ENCODE results near the gene UBC.

Gene UBC

GRCh38 chr12:124914392-124915238 lies at the start of gene UBC:
Gene UBC (minus strand): TSS chr12:124914650. CDS start chr12:124913771, 879 bp downstream.
- DNase-seq (ENCODE audit: low read depth) = peak; percentile 79

GRCh38 chr12:124963211-124963610 lies 48.8 kb upstream of the UBC start:
- DNase-seq (ENCODE audit: low read depth) = no peak

GRCh38 chr12:124961055-124961454 lies 46.6 kb upstream of the UBC start:
- DNase-seq (ENCODE audit: low read depth) = no peak

GRCh38 chr12:124956571-124956970 lies 42.1 kb upstream of the UBC start:
- DNase-seq (ENCODE audit: low read depth) = no peak

GRCh38 chr12:124954771-124955170 lies 40.3 kb upstream of the UBC start:
- no peak for DNase-seq (ENCODE audit: low read depth)

GRCh38 chr12:124953689-124954405 lies 39.4 kb upstream of the UBC start:
- no peak for DNase-seq (ENCODE audit: low read depth)

- no peak for DNase-seq (ENCODE audit: low read depth)
Measured at GRCh38 chr12:124952801-124953200, 38.4 kb upstream of the UBC start.

GRCh38 chr12:124952295-124952694 lies 37.8 kb upstream of the UBC start:
- DNase-seq (ENCODE audit: low read depth) = no peak

- no peak for DNase-seq (ENCODE audit: low read depth)
Measured at GRCh38 chr12:124949779-124950728, 35.6 kb upstream of the UBC start.

GRCh38 chr12:124949066-124949465 lies 34.6 kb upstream of the UBC start:
- no peak for DNase-seq (ENCODE audit: low read depth)

- DNase-seq (ENCODE audit: low read depth) = no peak
Measured at GRCh38 chr12:124947561-124948398, 33.3 kb upstream of the UBC start.

- DNase-seq (ENCODE audit: low read depth) = no peak
Measured at GRCh38 chr12:124947013-124947412, 32.6 kb upstream of the UBC start.

GRCh38 chr12:124946447-124946793 lies 32.0 kb upstream of the UBC start:
- DNase-seq (ENCODE audit: low read depth) = no peak

GRCh38 chr12:124941170-124941527 lies 26.7 kb upstream of the UBC start:
- DNase-seq (ENCODE audit: low read depth) = no peak

GRCh38 chr12:124940393-124941169 lies 26.1 kb upstream of the UBC start:
- peak; percentile 70 for DNase-seq (ENCODE audit: low read depth)

- no peak for DNase-seq (ENCODE audit: low read depth)
Measured at GRCh38 chr12:124940143-124940392, 25.6 kb upstream of the UBC start.

- DNase-seq (ENCODE audit: low read depth) = peak; percentile 72
Measured at GRCh38 chr12:124939421-124940142, 25.1 kb upstream of the UBC start.

GRCh38 chr12:124939079-124939420 lies 24.6 kb upstream of the UBC start:
- DNase-seq (ENCODE audit: low read depth) = peak; percentile 33

GRCh38 chr12:124938587-124938986 lies 24.1 kb upstream of the UBC start:
- DNase-seq (ENCODE audit: low read depth) = no peak

GRCh38 chr12:124938108-124938507 lies 23.7 kb upstream of the UBC start:
- no peak for DNase-seq (ENCODE audit: low read depth)

All from activated T-helper 1 cell treated with Interleukin-2 at 50 U/mL for 16 hours (primary cell).